ENCODE measurements around the gene UBQLN3.

GRCh38 chr11:5550440-5551095, 40.8 kb upstream of the UBQLN3 start:
- TF ChIP-seq YY1 (IDR thresholded peaks at IDR 0.05; ENCODE audit: insufficient read depth, insufficient read length) (no peak), ZNF274 (IDR thresholded peaks at IDR 0.05; ENCODE audit: low read depth, low read length) (no peak), SUZ12 (IDR thresholded peaks at IDR 0.05; ENCODE audit: extremely low read depth, insufficient read depth, insufficient read length) (no peak)

Measured in NT2/D1 (cell line).